ENCODE results near the gene FAM161B.
"Not testable (repeated sequence)": the region's sequence is repeated elsewhere in the genome, so short reads cannot be mapped to it uniquely, and the experiment has no call there.

- not testable (repeated sequence) for TF ChIP-seq CTCF (IDR thresholded peaks at IDR 0.05; ENCODE audit: low read depth, low read length, poor library complexity, severe bottlenecking); EZH2phosphoT487 (IDR thresholded peaks at IDR 0.05; ENCODE audit: borderline replicate concordance, low read length)
These were observed 45.0 kb upstream of the FAM161B start for GRCh38 chr14:73994926-73995325.

Measured in DOHH2 (cell line).